GM18498 (cell line): ENCODE measurements around the gene RPIA.
"Not testable (repeated sequence)": the region's sequence is repeated elsewhere in the genome, so short reads cannot be mapped to it uniquely, and the experiment has no call there.

Experiments used
- ATAC-seq: cut with Tn5 transposase; IDR thresholded peaks from one replicate; pipeline ENCODE4 v1.9.1; 2021; ENCODE audit warnings: mild to moderate bottlenecking, moderate library complexity; ENCODE audit not compliant: unreplicated experiment

Gene RPIA

DNA sequence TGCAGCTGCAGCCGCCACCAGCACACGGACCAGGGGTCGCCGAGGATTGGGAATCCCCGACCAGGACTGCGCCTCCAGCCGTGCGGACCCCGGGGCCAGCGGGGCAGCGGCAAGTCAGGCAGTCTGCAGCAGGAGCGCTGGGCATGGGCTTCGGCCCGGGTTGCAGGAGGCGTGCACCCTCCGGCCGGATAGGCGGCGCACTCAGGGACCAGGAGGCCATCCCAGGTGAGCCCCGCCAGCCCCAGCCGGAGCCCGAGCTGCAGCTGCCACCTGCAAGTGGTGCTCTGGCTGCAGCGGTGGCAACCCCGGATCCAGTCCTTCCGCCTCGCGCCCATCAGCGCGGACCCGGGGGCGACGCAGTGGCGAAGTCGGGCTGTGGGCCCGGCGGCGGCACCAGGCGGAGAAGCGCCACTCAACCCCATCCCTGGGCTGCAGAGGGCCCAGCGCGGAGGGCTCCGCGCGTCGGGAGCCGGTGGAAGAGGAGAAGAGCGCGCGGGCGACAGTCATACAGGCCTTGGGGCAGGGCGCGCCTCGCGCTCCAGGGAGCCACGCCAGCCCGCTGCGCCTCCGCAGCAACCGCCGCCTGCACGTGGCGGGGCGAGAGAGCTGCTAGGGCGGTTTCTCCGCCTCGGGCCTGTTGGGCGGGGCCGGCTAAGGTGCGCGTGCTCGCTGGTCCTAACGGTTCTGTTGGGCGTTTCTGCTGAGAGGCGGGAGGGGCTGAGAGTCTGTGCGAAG, 73.8 kb downstream of the RPIA start:
- no peak for ATAC-seq

DNA sequence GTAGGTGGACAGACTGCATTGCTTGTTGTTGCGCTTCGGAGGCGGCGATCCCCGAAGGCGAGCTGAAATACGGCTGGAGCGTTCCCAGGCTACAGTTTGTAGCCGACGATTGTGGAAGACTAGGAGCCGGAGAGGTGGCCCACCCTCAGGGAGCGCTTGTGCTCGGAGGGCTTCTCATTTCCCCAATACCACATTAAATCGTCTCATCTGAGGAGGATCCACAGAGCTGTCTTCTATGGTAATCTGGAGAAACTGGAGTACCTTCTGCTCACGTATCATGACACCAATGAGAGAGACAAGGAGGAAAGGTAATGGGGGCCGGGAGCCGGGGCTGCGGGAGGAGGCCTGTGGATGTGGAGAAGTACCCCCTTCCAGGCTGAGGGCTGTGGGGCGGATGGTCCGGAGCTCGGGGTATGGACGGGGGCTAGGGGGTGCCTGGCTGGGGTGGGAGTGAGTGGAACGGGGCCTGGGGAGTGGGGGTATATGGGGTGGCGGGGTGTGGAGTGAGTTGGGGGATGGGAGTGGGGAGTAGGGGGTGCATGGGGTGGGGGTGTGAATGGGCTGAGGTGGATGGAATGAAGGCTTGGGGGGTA, 74.5 kb downstream of the RPIA start:
- not testable (repeated sequence) for ATAC-seq

DNA sequence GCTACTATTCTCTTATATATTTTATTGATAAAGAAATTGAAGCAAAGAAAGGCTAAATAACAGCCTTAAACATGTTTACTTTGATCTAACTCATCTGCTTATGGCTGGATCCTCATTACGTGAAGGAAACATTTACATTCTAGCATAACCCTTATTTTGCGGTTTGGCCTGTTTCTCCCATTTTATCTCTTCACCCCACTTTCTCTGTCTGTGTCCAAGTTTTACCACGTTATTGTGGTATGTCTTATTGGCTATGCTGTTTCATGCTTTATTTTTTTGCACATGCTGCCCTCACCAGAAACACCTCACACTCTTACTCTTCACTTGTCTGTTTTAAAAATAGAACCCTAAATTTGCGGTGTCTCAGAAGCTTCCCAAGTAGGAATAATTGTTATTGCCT, 78.5 kb downstream of the RPIA start:
- no peak for ATAC-seq

- not testable (repeated sequence) for ATAC-seq
Measured at GRCh38 chr2:88773233-88774028, 82.0 kb downstream of the RPIA start.

GRCh38 chr2:88789213-88789612, 97.7 kb downstream of the RPIA start:
- not testable (repeated sequence) for ATAC-seq

DNA sequence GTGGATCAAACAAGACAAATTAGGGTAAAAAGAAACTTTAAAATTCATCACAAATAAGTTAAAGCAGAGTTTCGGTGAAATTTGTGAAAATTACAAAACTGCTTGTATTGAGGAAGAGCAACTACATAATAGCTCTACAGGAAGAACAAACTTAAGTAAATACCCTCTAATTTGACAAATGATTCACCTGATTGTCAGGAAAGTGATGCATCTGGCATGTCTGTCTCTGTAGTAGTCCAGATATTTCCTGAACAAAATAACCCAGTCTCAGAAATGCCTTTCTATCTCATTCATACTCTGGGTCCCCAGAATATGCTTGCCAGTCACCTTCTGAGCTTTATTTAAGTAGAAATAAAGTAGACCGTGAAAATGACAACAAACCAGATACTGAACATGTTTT, 104.5 kb downstream of the RPIA start:
- not testable (repeated sequence) for ATAC-seq

- ATAC-seq, result not testable (repeated sequence)
Measured at GRCh38 chr2:88796523-88796922, 105.0 kb downstream of the RPIA start.

- not testable (repeated sequence) for ATAC-seq
Measured at GRCh38 chr2:88797164-88797563, 105.7 kb downstream of the RPIA start.
